Measurements from ENCODE around the gene HLA-DRB1.

HLA-DRB1 gene

GRCh38 chr6:32565511-32565910 lies 24.1 kb downstream of the HLA-DRB1 start:
- Histone ChIP-seq H3K27me3 (ENCODE audit: low read depth, low read length) (no peaks in the 10 kb centered on the region), H3K79me2 (ENCODE audit: low read length) (no peaks in the 10 kb centered on the region), H3K36me3 (replicated peaks; ENCODE audit: low read depth, low read length) (no peaks in the 10 kb centered on the region), H3K9ac (ENCODE audit: low read length) (no peak overlapping the region), H3K4me3 (ENCODE audit: low read length) (no peak overlapping the region), H2AFZ (ENCODE audit: low read depth, low read length) (no peak overlapping the region), H3K4me1 (ENCODE audit: low read length) (no peaks in the 10 kb centered on the region), H4K20me1 (ENCODE audit: insufficient read depth, low read length) (no peaks in the 10 kb centered on the region), H3K27ac (ENCODE audit: low read length) (no peak overlapping the region), H3K4me2 (ENCODE audit: low read length) (no peak overlapping the region), H3K9me3 (ENCODE audit: insufficient read depth, low read length) (no peaks in the 10 kb centered on the region)
- TF ChIP-seq EZH2phosphoT487 (IDR thresholded peaks at IDR 0.05; ENCODE audit: low read depth) (no peak), CTCF (IDR thresholded peaks at IDR 0.05; ENCODE audit: low read depth, low read length) (no peak)

GRCh38 chr6:32562940-32563339 lies 26.7 kb downstream of the HLA-DRB1 start:
- TF ChIP-seq CTCF (IDR thresholded peaks at IDR 0.05; ENCODE audit: low read depth, low read length) = no peak
- TF ChIP-seq EZH2phosphoT487 (IDR thresholded peaks at IDR 0.05; ENCODE audit: low read depth) = no peak
- H3K4me2 ChIP-seq (ENCODE audit: low read length) = no peak overlapping the region
- no peaks in the 10 kb centered on the region for H3K4me1 ChIP-seq (ENCODE audit: low read length)
- H4K20me1 ChIP-seq (ENCODE audit: insufficient read depth, low read length) = peaks cover 6% of the 10 kb centered on the region
- H3K36me3 ChIP-seq (replicated peaks; ENCODE audit: low read depth, low read length) = no peaks in the 10 kb centered on the region
- H3K27me3 ChIP-seq (ENCODE audit: low read depth, low read length) = no peaks in the 10 kb centered on the region
- H2AFZ ChIP-seq (ENCODE audit: low read depth, low read length) = no peak overlapping the region
- H3K27ac ChIP-seq (ENCODE audit: low read length) = no peak overlapping the region
- H3K9me3 ChIP-seq (ENCODE audit: insufficient read depth, low read length) = no peaks in the 10 kb centered on the region
- H3K79me2 ChIP-seq (ENCODE audit: low read length) = peaks cover 9% of the 10 kb centered on the region
- no peak overlapping the region for H3K9ac ChIP-seq (ENCODE audit: low read length)
- H3K4me3 ChIP-seq (ENCODE audit: low read length) = no peak overlapping the region

- Histone ChIP-seq H3K36me3 (replicated peaks; ENCODE audit: low read depth, low read length) (no peaks in the 10 kb centered on the region), H4K20me1 (ENCODE audit: insufficient read depth, low read length) (peaks cover 6% of the 10 kb centered on the region), H3K4me3 (ENCODE audit: low read length) (no peak overlapping the region), H3K79me2 (ENCODE audit: low read length) (peaks cover 9% of the 10 kb centered on the region), H3K9ac (ENCODE audit: low read length) (no peak overlapping the region), H2AFZ (ENCODE audit: low read depth, low read length) (no peak overlapping the region), H3K27ac (ENCODE audit: low read length) (no peak overlapping the region), H3K27me3 (ENCODE audit: low read depth, low read length) (no peaks in the 10 kb centered on the region), H3K9me3 (ENCODE audit: insufficient read depth, low read length) (no peaks in the 10 kb centered on the region), H3K4me1 (ENCODE audit: low read length) (no peaks in the 10 kb centered on the region), H3K4me2 (ENCODE audit: low read length) (no peak overlapping the region)
- TF ChIP-seq EZH2phosphoT487 (IDR thresholded peaks at IDR 0.05; ENCODE audit: low read depth) = no peak
- TF ChIP-seq CTCF (IDR thresholded peaks at IDR 0.05; ENCODE audit: low read depth, low read length) = no peak
Measured at GRCh38 chr6:32559747-32560146, 29.9 kb downstream of the HLA-DRB1 start.

GRCh38 chr6:32558426-32559057 lies 31.1 kb downstream of the HLA-DRB1 start:
- H3K9ac ChIP-seq (ENCODE audit: low read length) = no peak overlapping the region
- no peak for TF ChIP-seq EZH2phosphoT487 (IDR thresholded peaks at IDR 0.05; ENCODE audit: low read depth)
- TF ChIP-seq CTCF (IDR thresholded peaks at IDR 0.05; ENCODE audit: low read depth, low read length) = no peak
- H3K79me2 ChIP-seq (ENCODE audit: low read length) = peaks cover 9% of the 10 kb centered on the region
- H3K4me3 ChIP-seq (ENCODE audit: low read length) = no peak overlapping the region
- H4K20me1 ChIP-seq (ENCODE audit: insufficient read depth, low read length) = peaks cover 6% of the 10 kb centered on the region
- H3K4me1 ChIP-seq (ENCODE audit: low read length) = no peaks in the 10 kb centered on the region
- no peaks in the 10 kb centered on the region for H3K27me3 ChIP-seq (ENCODE audit: low read depth, low read length)
- no peaks in the 10 kb centered on the region for H3K9me3 ChIP-seq (ENCODE audit: insufficient read depth, low read length)
- no peaks in the 10 kb centered on the region for H3K36me3 ChIP-seq (replicated peaks; ENCODE audit: low read depth, low read length)
- H3K4me2 ChIP-seq (ENCODE audit: low read length) = no peak overlapping the region
- no peak overlapping the region for H3K27ac ChIP-seq (ENCODE audit: low read length)
- H2AFZ ChIP-seq (ENCODE audit: low read depth, low read length) = no peak overlapping the region

All from OCI-LY3 (cell line).